Epithelial cell of proximal tubule (primary cell): Measurements from ENCODE around the gene NEDD8. TPM values are rescaled to one million over a fixed set of nuclear protein-coding genes. Genes with fewer than 3 reads are reported as not detected.

Experiments used
- DNase-seq: peaks from one replicate; pipeline ENCODE4 v3.0.0-alpha.2; 2011; ENCODE audit warnings: low read depth
- H3K4me3 ChIP-seq: 2 replicates; pipeline ENCODE4 v1.5.1; 2011; ENCODE audit warnings: low read depth, mild to moderate bottlenecking, low read length
- total RNA-seq: library from RNA; depleted of rRNA; stranded (reverse); fragments of >200 nt; gene quantifications from 2 replicates; pipeline ENCODE4 v1.2.3, GENCODE V29; 2015
- TF ChIP-seq, protein P1 (sequence below): conservative IDR thresholded peaks from 2 replicates; pipeline ENCODE4 v1.5.1; 2012; ENCODE audit warnings: low read depth, mild to moderate bottlenecking, low read length

Gene NEDD8
- total RNA-seq, 1 donor from 2014 or later: 220 TPM

DNA sequence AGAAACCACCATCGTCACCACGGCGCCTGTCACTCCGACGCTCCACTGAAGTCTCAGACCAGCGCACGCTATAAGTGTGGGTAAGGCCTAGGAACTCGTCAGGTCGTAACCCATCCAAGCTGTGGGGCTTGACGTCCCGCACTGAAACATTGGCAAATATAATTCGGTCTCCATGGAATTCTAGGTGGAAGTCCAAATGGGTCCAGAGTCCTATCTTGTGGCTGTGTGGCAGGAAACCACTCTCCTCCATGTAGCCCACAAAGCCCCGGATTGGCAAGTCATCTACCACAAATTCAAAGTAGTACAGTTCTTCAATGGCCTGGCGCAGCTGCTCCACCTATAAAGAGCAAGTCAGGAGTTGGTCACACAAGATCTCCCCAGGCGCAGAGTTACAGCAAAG lies 39.2 kb downstream of the NEDD8 start:
- TF ChIP-seq, protein P1, sequence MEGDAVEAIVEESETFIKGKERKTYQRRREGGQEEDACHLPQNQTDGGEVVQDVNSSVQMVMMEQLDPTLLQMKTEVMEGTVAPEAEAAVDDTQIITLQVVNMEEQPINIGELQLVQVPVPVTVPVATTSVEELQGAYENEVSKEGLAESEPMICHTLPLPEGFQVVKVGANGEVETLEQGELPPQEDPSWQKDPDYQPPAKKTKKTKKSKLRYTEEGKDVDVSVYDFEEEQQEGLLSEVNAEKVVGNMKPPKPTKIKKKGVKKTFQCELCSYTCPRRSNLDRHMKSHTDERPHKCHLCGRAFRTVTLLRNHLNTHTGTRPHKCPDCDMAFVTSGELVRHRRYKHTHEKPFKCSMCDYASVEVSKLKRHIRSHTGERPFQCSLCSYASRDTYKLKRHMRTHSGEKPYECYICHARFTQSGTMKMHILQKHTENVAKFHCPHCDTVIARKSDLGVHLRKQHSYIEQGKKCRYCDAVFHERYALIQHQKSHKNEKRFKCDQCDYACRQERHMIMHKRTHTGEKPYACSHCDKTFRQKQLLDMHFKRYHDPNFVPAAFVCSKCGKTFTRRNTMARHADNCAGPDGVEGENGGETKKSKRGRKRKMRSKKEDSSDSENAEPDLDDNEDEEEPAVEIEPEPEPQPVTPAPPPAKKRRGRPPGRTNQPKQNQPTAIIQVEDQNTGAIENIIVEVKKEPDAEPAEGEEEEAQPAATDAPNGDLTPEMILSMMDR: no peak
- DNase-seq: no peak
- H3K4me3 ChIP-seq: no peak overlapping the region

DNA sequence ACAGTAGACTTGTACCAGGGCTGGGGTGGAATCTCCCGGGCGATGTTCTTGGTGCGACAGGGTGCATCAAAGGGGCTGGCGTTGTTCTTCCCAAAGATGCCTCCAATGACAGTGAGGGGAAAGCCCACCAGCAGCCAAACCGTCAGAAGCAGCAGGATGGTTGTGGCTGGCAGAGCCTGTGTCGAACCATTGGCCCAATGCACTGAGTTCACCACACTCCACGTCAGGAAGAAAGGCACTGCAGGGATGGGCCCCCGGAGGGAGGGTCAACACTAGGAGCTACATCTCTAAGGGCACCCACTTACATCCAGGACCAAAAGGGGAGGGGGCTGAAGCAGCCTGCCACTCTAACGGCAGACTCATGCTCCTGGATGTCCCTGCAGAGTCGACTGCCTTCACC lies 41.8 kb downstream of the NEDD8 start:
- H3K4me3 ChIP-seq: no peak overlapping the region
- DNase-seq: no peak
- TF ChIP-seq, protein P1: no peak

GRCh38 chr14:24189460-24189859 lies 42.7 kb downstream of the NEDD8 start:
- TF ChIP-seq, protein P1: no peak
- DNase-seq: no peak
- no peak overlapping the region for H3K4me3 ChIP-seq

DNA sequence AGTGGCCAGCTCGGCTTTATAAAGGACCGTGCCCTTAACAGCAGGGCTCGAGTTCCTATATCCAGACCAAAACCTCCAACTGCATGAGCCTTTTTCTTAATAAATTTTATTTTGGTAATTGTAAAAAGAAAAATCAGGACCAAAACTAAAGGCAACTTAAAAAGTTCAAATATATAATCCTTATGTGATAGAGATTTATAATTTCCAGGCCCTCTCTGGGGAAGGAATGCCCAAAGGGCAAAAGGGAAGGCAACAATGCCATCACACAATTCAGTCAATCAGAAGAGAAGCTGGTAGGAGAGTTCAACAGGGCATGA lies 43.1 kb downstream of the NEDD8 start:
- DNase-seq: no peak
- TF ChIP-seq, protein P1: no peak
- peak overlapping the region; percentile 93 for H3K4me3 ChIP-seq

- H3K4me3 ChIP-seq: peak within 1 kb of the TSS; percentile 93
- TF ChIP-seq, protein P1: no peak
- DNase-seq: peak; percentile 84
Observed at GRCh38 chr14:24188251-24189058, 43.7 kb downstream of the NEDD8 start, which contains the start of gene IPO4. TSS of gene IPO4 (minus strand) at chr14:24188816. CDS start at chr14:24188787, 29 bp downstream.

GRCh38 chr14:24187539-24187915 lies 44.6 kb downstream of the NEDD8 start:
- TF ChIP-seq, protein P1: no peak
- peak overlapping the region; percentile 93 for H3K4me3 ChIP-seq
- no peak for DNase-seq
